ENCODE data around the gene HIGD1C.

HIGD1C gene

DNA sequence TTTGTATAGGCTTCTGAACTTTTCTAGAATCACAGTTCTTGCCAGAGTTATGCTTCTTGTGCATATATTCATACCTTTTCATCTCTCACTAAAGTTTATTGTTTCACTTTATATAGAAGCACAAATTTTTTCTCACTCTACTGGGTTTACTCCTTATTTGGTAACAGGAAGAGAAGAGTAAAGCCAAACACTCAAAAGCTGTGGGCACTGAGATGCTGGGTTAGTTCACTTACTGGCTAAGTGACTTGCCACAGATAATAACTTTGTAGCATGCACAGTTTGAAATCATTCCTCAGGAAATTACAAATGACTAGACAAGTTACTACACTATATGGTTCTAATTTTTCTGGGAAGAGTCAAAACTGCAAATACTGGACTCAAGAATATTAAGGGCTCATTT, 7.8 kb downstream of the HIGD1C start:
- no peak for DNase-seq (ENCODE audit: extremely low read depth, insufficient read length)
- Histone ChIP-seq H3K27me3 (replicated peaks; ENCODE audit: control insufficient read depth, insufficient read depth, low read length) (no peaks in the 10 kb centered on the region), H3K36me3 (ENCODE audit: control insufficient read depth, insufficient read depth, low read length) (no peaks in the 10 kb centered on the region), H3K4me3 (replicated peaks; ENCODE audit: low read depth, low read length) (no peak overlapping the region)
- TF ChIP-seq, protein P1, sequence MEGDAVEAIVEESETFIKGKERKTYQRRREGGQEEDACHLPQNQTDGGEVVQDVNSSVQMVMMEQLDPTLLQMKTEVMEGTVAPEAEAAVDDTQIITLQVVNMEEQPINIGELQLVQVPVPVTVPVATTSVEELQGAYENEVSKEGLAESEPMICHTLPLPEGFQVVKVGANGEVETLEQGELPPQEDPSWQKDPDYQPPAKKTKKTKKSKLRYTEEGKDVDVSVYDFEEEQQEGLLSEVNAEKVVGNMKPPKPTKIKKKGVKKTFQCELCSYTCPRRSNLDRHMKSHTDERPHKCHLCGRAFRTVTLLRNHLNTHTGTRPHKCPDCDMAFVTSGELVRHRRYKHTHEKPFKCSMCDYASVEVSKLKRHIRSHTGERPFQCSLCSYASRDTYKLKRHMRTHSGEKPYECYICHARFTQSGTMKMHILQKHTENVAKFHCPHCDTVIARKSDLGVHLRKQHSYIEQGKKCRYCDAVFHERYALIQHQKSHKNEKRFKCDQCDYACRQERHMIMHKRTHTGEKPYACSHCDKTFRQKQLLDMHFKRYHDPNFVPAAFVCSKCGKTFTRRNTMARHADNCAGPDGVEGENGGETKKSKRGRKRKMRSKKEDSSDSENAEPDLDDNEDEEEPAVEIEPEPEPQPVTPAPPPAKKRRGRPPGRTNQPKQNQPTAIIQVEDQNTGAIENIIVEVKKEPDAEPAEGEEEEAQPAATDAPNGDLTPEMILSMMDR (IDR thresholded peaks at IDR 0.05; ENCODE audit: insufficient read depth, low read length, poor library complexity, severe bottlenecking) = no peak

DNA sequence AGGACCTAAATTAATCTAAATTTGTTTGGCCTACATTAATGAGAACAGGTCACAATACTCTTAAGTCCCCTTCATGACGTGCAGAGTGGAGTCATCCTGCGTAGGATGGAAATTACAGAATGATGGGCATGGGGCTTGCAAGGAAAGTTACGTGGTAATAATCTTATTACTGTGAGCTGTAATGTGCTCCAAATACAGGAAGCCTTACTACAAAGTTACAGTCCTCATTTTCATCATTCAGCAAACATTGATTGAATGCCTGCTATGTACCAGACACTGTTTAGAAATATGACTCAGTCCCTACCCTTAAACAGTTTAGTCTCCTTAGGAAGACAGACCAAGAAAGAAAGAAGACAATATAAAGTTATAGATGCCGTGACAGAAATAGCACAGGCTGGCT, 9.4 kb downstream of the HIGD1C start:
- Histone ChIP-seq H3K36me3 (ENCODE audit: control insufficient read depth, insufficient read depth, low read length) (no peaks in the 10 kb centered on the region), H3K27me3 (replicated peaks; ENCODE audit: control insufficient read depth, insufficient read depth, low read length) (no peaks in the 10 kb centered on the region), H3K4me3 (replicated peaks; ENCODE audit: low read depth, low read length) (no peak overlapping the region)
- TF ChIP-seq, protein P1 (IDR thresholded peaks at IDR 0.05; ENCODE audit: insufficient read depth, low read length, poor library complexity, severe bottlenecking) = no peak
- no peak for DNase-seq (ENCODE audit: extremely low read depth, insufficient read length)

DNA sequence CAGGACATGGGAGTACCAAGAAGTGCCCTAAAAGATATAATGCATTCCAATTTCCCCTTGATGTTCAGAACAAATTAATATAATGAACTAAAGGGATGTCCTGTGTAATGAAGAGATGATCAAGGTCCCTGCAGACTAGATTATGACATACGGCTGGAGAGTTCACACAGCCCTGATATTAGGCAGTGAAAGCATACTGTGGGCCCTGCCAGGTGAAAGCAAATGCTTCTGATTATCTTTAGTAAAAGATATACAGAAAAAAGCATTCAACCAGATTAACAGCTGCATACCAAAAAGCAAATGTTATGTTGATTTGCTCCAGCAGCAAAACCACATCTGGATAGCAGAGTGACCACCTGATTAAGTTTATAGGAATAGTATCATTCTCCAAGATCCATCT, 12.1 kb downstream of the HIGD1C start:
- no peak for DNase-seq (ENCODE audit: extremely low read depth, insufficient read length)
- Histone ChIP-seq H3K27me3 (replicated peaks; ENCODE audit: control insufficient read depth, insufficient read depth, low read length) (no peaks in the 10 kb centered on the region), H3K36me3 (ENCODE audit: control insufficient read depth, insufficient read depth, low read length) (no peaks in the 10 kb centered on the region), H3K4me3 (replicated peaks; ENCODE audit: low read depth, low read length) (no peak overlapping the region)
- TF ChIP-seq, protein P1 (IDR thresholded peaks at IDR 0.05; ENCODE audit: insufficient read depth, low read length, poor library complexity, severe bottlenecking) = no peak

DNA sequence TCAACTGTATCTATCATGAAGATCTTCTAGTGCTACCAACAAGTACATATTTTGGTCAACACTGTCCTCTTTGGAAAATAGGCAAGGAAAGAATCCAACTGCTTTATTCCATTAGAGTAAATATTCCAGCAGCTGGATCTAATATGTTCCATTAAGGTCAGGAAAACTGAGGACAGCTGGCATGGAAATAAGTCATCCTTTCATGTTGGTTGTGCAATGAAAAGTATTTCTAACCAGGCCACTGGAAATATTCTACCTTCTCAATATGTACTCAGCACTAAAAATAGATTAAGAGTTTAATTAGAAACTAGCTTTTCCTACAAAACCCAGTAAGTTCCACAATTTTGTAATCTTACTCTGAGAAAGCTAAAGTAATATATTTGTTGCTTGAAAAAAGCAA, 19.6 kb downstream of the HIGD1C start:
- no peaks in the 10 kb centered on the region for H3K36me3 ChIP-seq (ENCODE audit: control insufficient read depth, insufficient read depth, low read length)
- H3K4me3 ChIP-seq (replicated peaks; ENCODE audit: low read depth, low read length) = no peak overlapping the region
- TF ChIP-seq, protein P1 (IDR thresholded peaks at IDR 0.05; ENCODE audit: insufficient read depth, low read length, poor library complexity, severe bottlenecking) = no peak
- DNase-seq (ENCODE audit: extremely low read depth, insufficient read length) = no peak
- H3K27me3 ChIP-seq (replicated peaks; ENCODE audit: control insufficient read depth, insufficient read depth, low read length) = no peaks in the 10 kb centered on the region

DNA sequence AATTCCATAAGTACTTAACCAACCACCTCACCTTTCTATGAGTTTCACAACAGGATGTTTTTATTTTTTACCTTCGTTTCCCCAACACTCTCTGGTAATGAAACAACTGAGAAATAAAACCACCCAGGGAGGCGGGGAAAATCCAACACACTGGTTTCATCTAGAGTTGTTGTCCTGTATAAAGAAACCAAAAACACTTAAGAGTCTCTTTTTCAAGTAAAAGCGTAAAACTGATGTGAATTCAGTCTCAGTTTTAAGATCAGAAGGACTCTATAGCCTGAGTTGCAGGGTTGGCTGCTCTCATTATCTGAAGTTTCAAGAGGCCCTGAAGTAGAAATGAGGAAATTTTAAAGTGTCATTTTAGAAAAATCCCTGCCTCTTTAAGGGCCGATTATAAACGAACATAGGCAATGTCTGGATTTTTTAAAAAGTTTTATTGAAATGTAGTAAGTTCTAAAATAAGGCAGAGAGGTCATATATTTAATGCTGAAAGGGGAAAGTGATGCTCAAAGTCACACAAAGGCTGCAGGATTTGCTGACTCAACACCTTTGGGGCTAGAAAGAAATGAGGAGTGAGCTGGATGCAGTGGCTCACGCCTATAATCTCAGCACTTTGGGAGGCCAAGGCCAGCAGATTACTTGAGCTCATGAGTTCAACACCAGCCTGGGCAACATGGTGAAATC, 27.2 kb downstream of the HIGD1C start:
- H3K36me3 ChIP-seq (ENCODE audit: control insufficient read depth, insufficient read depth, low read length) = no peaks in the 10 kb centered on the region

More for the DNA sequence above, 27.2 kb downstream of the HIGD1C start:
- H3K4me3 ChIP-seq (replicated peaks; ENCODE audit: low read depth, low read length) = no peak overlapping the region
- TF ChIP-seq, protein P1 (IDR thresholded peaks at IDR 0.05; ENCODE audit: insufficient read depth, low read length, poor library complexity, severe bottlenecking) = no peak
- DNase-seq (ENCODE audit: extremely low read depth, insufficient read length) = peak; percentile 43
- H3K27me3 ChIP-seq (replicated peaks; ENCODE audit: control insufficient read depth, insufficient read depth, low read length) = no peaks in the 10 kb centered on the region
